BLaER1 (cell line): ENCODE data around the gene COPA.
A peak's percentile ranks its signal among the peaks of the same experiment; 100 is the strongest.

Experiments
- H3K27ac ChIP-seq: shearing (Covaris generic); formaldehyde crosslinking; 2 replicates; pipeline ENCODE4 v1.8.1; 2022
- H3K27me3 ChIP-seq: shearing (Covaris generic); formaldehyde crosslinking; 2 replicates; pipeline ENCODE4 v1.8.1; 2022
- H3K36me3 ChIP-seq: shearing (Covaris generic); formaldehyde crosslinking; 2 replicates; pipeline ENCODE4 v1.8.1; 2022
- H3K4me1 ChIP-seq: shearing (Covaris generic); formaldehyde crosslinking; 2 replicates; pipeline ENCODE4 v1.8.1; 2022
- H3K4me2 ChIP-seq: shearing (Covaris generic); formaldehyde crosslinking; 2 replicates; pipeline ENCODE4 v1.8.1; 2022
- H3K4me3 ChIP-seq: shearing (Covaris generic); formaldehyde crosslinking; 2 replicates; pipeline ENCODE4 v1.8.1; 2022
- H3K9ac ChIP-seq: shearing (Covaris generic); formaldehyde crosslinking; 2 replicates; pipeline ENCODE4 v1.8.1; 2022
- H3K9me3 ChIP-seq: shearing (Covaris generic); formaldehyde crosslinking; 2 replicates; pipeline ENCODE4 v1.8.1; 2022
- H4K20me1 ChIP-seq: shearing (Covaris generic); formaldehyde crosslinking; 2 replicates; pipeline ENCODE4 v1.8.1; 2022
- Cebpa-rat ChIP-seq: shearing (Covaris generic); IDR thresholded peaks from 2 replicates; pipeline ENCODE4 v1.8.1; 2022

The COPA gene

GRCh38 chr1:160371346-160371631, 28.2 kb upstream of the COPA start:
- no peak for TF ChIP-seq Cebpa-rat
- H3K36me3 ChIP-seq, result no peaks in the 10 kb centered on the region
- no peak overlapping the region for H3K27ac ChIP-seq
- H3K9ac ChIP-seq, result no peak overlapping the region
- H3K9me3 ChIP-seq, result no peaks in the 10 kb centered on the region
- no peak overlapping the region for H3K4me2 ChIP-seq
- no peak overlapping the region for H3K4me3 ChIP-seq
- no peaks in the 10 kb centered on the region for H3K27me3 ChIP-seq
- no peaks in the 10 kb centered on the region for H4K20me1 ChIP-seq
- peaks cover 27% of the 10 kb centered on the region for H3K4me1 ChIP-seq

GRCh38 chr1:160370561-160371345, 27.7 kb upstream of the COPA start:
- Histone ChIP-seq H3K9ac (no peak overlapping the region), H3K9me3 (no peaks in the 10 kb centered on the region), H3K27me3 (no peaks in the 10 kb centered on the region), H3K4me1 (peaks cover 22% of the 10 kb centered on the region), H3K4me3 (no peak overlapping the region), H3K4me2 (no peak overlapping the region), H3K36me3 (no peaks in the 10 kb centered on the region), H3K27ac (no peak overlapping the region), H4K20me1 (no peaks in the 10 kb centered on the region)
- TF ChIP-seq Cebpa-rat, result no peak

GRCh38 chr1:160369087-160369486, 26.0 kb upstream of the COPA start:
- no peak overlapping the region for H3K27ac ChIP-seq
- H3K4me1 ChIP-seq, result peaks cover 5% of the 10 kb centered on the region
- no peaks in the 10 kb centered on the region for H3K27me3 ChIP-seq
- H4K20me1 ChIP-seq, result no peaks in the 10 kb centered on the region
- H3K9ac ChIP-seq, result no peak overlapping the region
- H3K4me3 ChIP-seq, result no peak overlapping the region
- H3K4me2 ChIP-seq, result no peak overlapping the region
- TF ChIP-seq Cebpa-rat, result no peak
- H3K9me3 ChIP-seq, result no peaks in the 10 kb centered on the region
- H3K36me3 ChIP-seq, result no peaks in the 10 kb centered on the region

- no peaks in the 10 kb centered on the region for H4K20me1 ChIP-seq
These were observed 25.2 kb upstream of the COPA start for GRCh38 chr1:160367934-160368923.

GRCh38 chr1:160367516-160367900, 24.5 kb upstream of the COPA start:
- no peak overlapping the region for H3K4me2 ChIP-seq
- TF ChIP-seq Cebpa-rat, result no peak

More at GRCh38 chr1:160367934-160368923, 25.2 kb upstream of the COPA start:
- H3K4me1 ChIP-seq, result peaks cover under 1% of the 10 kb centered on the region; the same call in 1 of the 2 replicates
- no peaks in the 10 kb centered on the region for H3K27me3 ChIP-seq
- no peak overlapping the region for H3K9ac ChIP-seq
- H3K4me3 ChIP-seq, result no peak overlapping the region
- no peak overlapping the region for H3K4me2 ChIP-seq
- H3K9me3 ChIP-seq, result no peaks in the 10 kb centered on the region
- no peak overlapping the region for H3K27ac ChIP-seq
- TF ChIP-seq Cebpa-rat, result no peak
- no peaks in the 10 kb centered on the region for H3K36me3 ChIP-seq

GRCh38 chr1:160366731-160367515, 23.9 kb upstream of the COPA start, which contains the start of gene NHLH1:
NHLH1 (plus strand) TSS chr1:160367071; CDS start chr1:160370732, 3,661 bp downstream.
- Histone ChIP-seq H4K20me1 (no peaks in the 10 kb centered on the region), H3K36me3 (no peaks in the 10 kb centered on the region), H3K4me3 (no peak within 1 kb of the TSS), H3K27ac (no peak within 1 kb of the TSS), H3K4me2 (no peak within 1 kb of the TSS), H3K9me3 (no peaks in the 10 kb centered on the region), H3K27me3 (no peaks in the 10 kb centered on the region), H3K9ac (no peak within 1 kb of the TSS), H3K4me1 (peaks cover 13% of the 10 kb centered on the region)
- TF ChIP-seq Cebpa-rat, result no peak

More at GRCh38 chr1:160367516-160367900, 24.5 kb upstream of the COPA start:
- H3K9me3 ChIP-seq, result no peaks in the 10 kb centered on the region
- H4K20me1 ChIP-seq, result no peaks in the 10 kb centered on the region
- H3K4me3 ChIP-seq, result no peak overlapping the region
- peaks cover 7% of the 10 kb centered on the region; the same call in 1 of the 2 replicates for H3K4me1 ChIP-seq
- no peaks in the 10 kb centered on the region for H3K27me3 ChIP-seq
- H3K36me3 ChIP-seq, result no peaks in the 10 kb centered on the region
- no peak overlapping the region for H3K27ac ChIP-seq
- no peak overlapping the region for H3K9ac ChIP-seq

GRCh38 chr1:160365325-160365724, 22.3 kb upstream of the COPA start:
- Histone ChIP-seq H4K20me1 (no peaks in the 10 kb centered on the region), H3K27me3 (no peaks in the 10 kb centered on the region), H3K9ac (no peak overlapping the region), H3K9me3 (no peaks in the 10 kb centered on the region), H3K36me3 (peaks cover 7% of the 10 kb centered on the region), H3K4me2 (no peak overlapping the region), H3K27ac (no peak overlapping the region), H3K4me1 (peaks cover 29% of the 10 kb centered on the region), H3K4me3 (no peak overlapping the region)
- no peak for TF ChIP-seq Cebpa-rat

- Histone ChIP-seq H3K27me3 (no peaks in the 10 kb centered on the region), H3K27ac (no peak overlapping the region), H3K4me1 (peaks cover 38% of the 10 kb centered on the region), H3K36me3 (peaks cover 12% of the 10 kb centered on the region), H3K4me3 (no peak overlapping the region), H4K20me1 (no peaks in the 10 kb centered on the region), H3K4me2 (no peak overlapping the region), H3K9me3 (no peaks in the 10 kb centered on the region), H3K9ac (no peak overlapping the region)
- no peak for TF ChIP-seq Cebpa-rat
These were observed 21.1 kb upstream of the COPA start for GRCh38 chr1:160363951-160364735.

GRCh38 chr1:160363010-160363409, 20.0 kb upstream of the COPA start:
- H3K9me3 ChIP-seq, result no peaks in the 10 kb centered on the region
- peaks cover 22% of the 10 kb centered on the region for H3K36me3 ChIP-seq
- H3K4me2 ChIP-seq, result 0 out of 2 replicates have a peak overlapping the region, but pooled peaks have one; percentile 8
- no peak overlapping the region for H3K4me3 ChIP-seq
- no peaks in the 10 kb centered on the region for H4K20me1 ChIP-seq
- 0 out of 2 replicates have a peak overlapping the region, but pooled peaks have one; percentile 34 for H3K9ac ChIP-seq
- 0 out of 2 replicates have a peak overlapping the region, but pooled peaks have one; percentile 33 for H3K27ac ChIP-seq
- peaks cover 38% of the 10 kb centered on the region for H3K4me1 ChIP-seq
- TF ChIP-seq Cebpa-rat, result no peak
- H3K27me3 ChIP-seq, result no peaks in the 10 kb centered on the region
